PFSK-1 (cell line): ENCODE data around the gene SGPP1.
A peak's percentile ranks its signal among the peaks of the same experiment; 100 is the strongest.

ENCODE experiments used
- FOXP2 ChIP-seq: optimal IDR thresholded peaks from 2 replicates; pipeline ENCODE3; 2011; ENCODE audit warnings: borderline replicate concordance, control low read depth, inconsistent platforms; ENCODE audit not compliant: insufficient read depth; ENCODE audit errors: extremely low read length, extremely low read depth
- POLR2AphosphoS5 ChIP-seq: IDR thresholded peaks from 2 replicates; pipeline ENCODE4 v1.6.1; 2012; ENCODE audit warnings: low read depth, mild to moderate bottlenecking, control low read depth, low read length, moderate library complexity
- REST ChIP-seq, 2 experiments: IDR thresholded peaks; 2 replicates each; pipeline versions ENCODE4 v1.6.1 to v1.8.0; 2011 to 2012; ENCODE audit warnings: low read depth in 2 of 2, low read length in 2 of 2, control low read depth in 1 of 2, inconsistent platforms in 1 of 2, mild to moderate bottlenecking in 1 of 2, moderate library complexity in 1 of 2; ENCODE audit not compliant: insufficient read depth in 1 of 2
- SIN3A ChIP-seq: IDR thresholded peaks from 2 replicates; pipeline ENCODE4 v1.6.1; 2012; ENCODE audit warnings: mild to moderate bottlenecking, low read length, moderate library complexity, borderline replicate concordance; ENCODE audit not compliant: insufficient read depth
- TAF1 ChIP-seq: IDR thresholded peaks from 2 replicates; pipeline ENCODE4 v1.6.1; 2012; ENCODE audit warnings: low read length, control low read depth, borderline replicate concordance; ENCODE audit not compliant: insufficient read depth

Gene SGPP1

GRCh38 chr14:63642229-63642611 lies 85.6 kb downstream of the SGPP1 start:
- TF ChIP-seq REST (IDR thresholded peaks at IDR 0.05; ENCODE audit: insufficient read depth in 1 of 2, low read depth in 2 of 2, low read length in 2 of 2): no peak
- no peak; the same call in 1 of the 2 replicates for TF ChIP-seq POLR2AphosphoS5
- no peak for TF ChIP-seq FOXP2
- TF ChIP-seq SIN3A: 0 out of 2 replicates have a peak, but pooled peaks have one; percentile 3
- no peak for TF ChIP-seq TAF1

- TF ChIP-seq SIN3A (0 out of 2 replicates have a peak, but pooled peaks have one; percentile 9), FOXP2 (no peak), REST (IDR thresholded peaks at IDR 0.05; ENCODE audit: insufficient read depth in 1 of 2, low read depth in 2 of 2, low read length in 2 of 2) (0 out of 4 replicates have a peak, but pooled peaks of 1 of the 2 experiments have one; percentile 43), POLR2AphosphoS5 (peak; percentile 83), TAF1 (peak; percentile 95; the same call in 1 of the 2 replicates)
Observed at GRCh38 chr14:63641473-63642228, 86.2 kb downstream of the SGPP1 start, which contains the start of gene WDR89. Gene WDR89, minus strand, starts transcription at chr14:63641871. Its CDS starts 41,929 bp downstream, at chr14:63599942.

DNA sequence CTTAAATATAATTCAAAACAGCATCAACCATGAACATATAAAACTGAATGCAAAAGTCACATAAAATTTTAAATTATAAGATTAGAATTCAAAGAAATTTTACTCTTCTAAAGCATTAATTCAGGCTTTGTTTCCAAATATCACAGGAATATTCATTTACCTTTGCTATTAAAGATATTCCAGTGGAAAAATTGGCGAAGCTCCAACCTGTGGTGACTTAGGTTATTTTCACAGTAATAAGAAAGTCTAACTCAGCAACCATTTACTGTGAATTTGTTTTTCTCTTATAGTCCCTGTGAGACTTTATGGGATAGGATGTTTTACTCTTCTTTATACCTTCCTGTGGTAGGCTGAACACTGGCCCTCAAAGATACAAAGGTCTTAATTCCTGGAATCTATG lies 89.4 kb downstream of the SGPP1 start:
- TF ChIP-seq REST (IDR thresholded peaks at IDR 0.05; ENCODE audit: insufficient read depth in 1 of 2, low read depth in 2 of 2, low read length in 2 of 2) (no peak), POLR2AphosphoS5 (no peak), SIN3A (no peak), FOXP2 (no peak), TAF1 (no peak)
